ENCODE measurements around the gene AFF2.

- TF ChIP-seq POLR2A (IDR thresholded peaks at IDR 0.05) (no peak), CTCF (IDR thresholded peaks at IDR 0.05) (no peak), POLR2AphosphoS5 (IDR thresholded peaks at IDR 0.05) (no peak)
Observed at GRCh38 chrX:148466292-148466691, 34.1 kb upstream of the AFF2 start.
